ENCODE measurements around the gene FTCD. TPM values are rescaled to one million over a fixed set of nuclear protein-coding genes. Genes with fewer than 3 reads are reported as not detected.

Gene FTCD
- polyA plus RNA-seq, 1 experiment: 0.06 TPM

DNA sequence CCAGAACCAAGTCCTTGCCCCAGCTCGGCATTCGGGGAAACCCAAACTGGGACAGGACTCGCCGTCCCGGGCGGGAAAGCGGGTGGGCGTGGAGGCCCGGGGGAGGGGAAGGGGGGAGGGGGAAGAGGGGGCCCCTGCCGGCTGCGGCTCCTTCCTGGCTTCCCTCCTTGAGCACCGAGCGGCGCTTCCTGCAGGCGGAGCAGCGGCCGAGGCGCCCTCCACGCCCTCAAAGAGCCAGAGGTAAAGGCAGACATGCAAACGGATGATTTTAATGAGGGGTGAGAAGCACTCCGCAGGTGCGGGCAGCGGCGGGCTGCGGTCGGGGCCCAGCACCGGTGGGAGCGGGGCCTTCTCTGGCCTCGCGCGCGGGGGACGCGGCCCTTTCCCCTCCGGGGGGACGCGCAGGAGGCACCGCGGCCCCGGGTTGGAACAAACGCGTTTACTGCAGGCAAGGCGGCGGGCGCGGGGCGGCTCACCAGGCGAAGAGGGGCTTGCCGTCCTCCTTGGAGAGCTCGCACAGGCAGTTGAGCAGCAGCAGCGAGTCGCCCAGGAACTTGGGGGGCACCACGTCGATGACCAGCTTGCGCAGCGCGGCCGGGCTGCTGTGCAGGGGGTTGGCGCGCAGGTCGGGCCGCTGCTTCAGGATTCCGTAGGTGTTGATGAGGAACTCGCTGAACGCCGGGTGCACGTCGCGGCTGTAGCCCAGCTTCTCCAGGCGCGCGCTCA, 5.7 kb upstream of the FTCD start:
- POLR2A ChIA-PET: no interaction called here
- CTCF ChIA-PET: no interaction called here

GRCh38 chr21:46160657-46160906, 5.2 kb upstream of the FTCD start:
- Histone ChIP-seq H3K36me3 (ENCODE audit: control insufficient read depth, insufficient read depth, low read length) (no peaks in the 10 kb centered on the region; the same call in 1 of the 2 replicates), H3K4me3 (ENCODE audit: low read depth, low read length) (no peak overlapping the region), H3K27me3 (ENCODE audit: control insufficient read depth, insufficient read depth, low read length) (no peaks in the 10 kb centered on the region; the same call in 1 of the 2 replicates)
- no peak for TF ChIP-seq CTCF (IDR thresholded peaks at IDR 0.05; ENCODE audit: insufficient read depth, low read depth, low read length)
- ChIA-PET POLR2A (no interaction called here), CTCF (interaction anchor here (1.1 kb wide), 1 partner anchor 17 kb away, joined by 7 read pairs; no protein-coding TSS in a partner anchor)
- no peak for DNase-seq (ENCODE audit: low read depth)

More for the DNA sequence above, 5.7 kb upstream of the FTCD start:
- Histone ChIP-seq H3K27me3 (ENCODE audit: control insufficient read depth, insufficient read depth, low read length) (no peaks in the 10 kb centered on the region; the same call in 1 of the 2 replicates), H3K4me3 (ENCODE audit: low read depth, low read length) (no peak overlapping the region), H3K36me3 (ENCODE audit: control insufficient read depth, insufficient read depth, low read length) (no peaks in the 10 kb centered on the region; the same call in 1 of the 2 replicates)
- no peak for TF ChIP-seq CTCF (IDR thresholded peaks at IDR 0.05; ENCODE audit: insufficient read depth, low read depth, low read length)
- no peak for DNase-seq (ENCODE audit: low read depth)

GRCh38 chr21:46159841-46160656, 4.7 kb upstream of the FTCD start:
- no peaks in the 10 kb centered on the region; the same call in 1 of the 2 replicates for H3K36me3 ChIP-seq (ENCODE audit: control insufficient read depth, insufficient read depth, low read length)
- H3K27me3 ChIP-seq (ENCODE audit: control insufficient read depth, insufficient read depth, low read length): no peaks in the 10 kb centered on the region
- H3K4me3 ChIP-seq (ENCODE audit: low read depth, low read length): no peak overlapping the region
- POLR2A ChIA-PET: no interaction called here
- TF ChIP-seq CTCF (IDR thresholded peaks at IDR 0.05; ENCODE audit: insufficient read depth, low read depth, low read length): no peak
- CTCF ChIA-PET: interaction anchor here (1.1 kb wide), 1 partner anchor 16 kb away, joined by 7 read pairs; no protein-coding TSS in a partner anchor
- no peak for DNase-seq (ENCODE audit: low read depth)

DNA sequence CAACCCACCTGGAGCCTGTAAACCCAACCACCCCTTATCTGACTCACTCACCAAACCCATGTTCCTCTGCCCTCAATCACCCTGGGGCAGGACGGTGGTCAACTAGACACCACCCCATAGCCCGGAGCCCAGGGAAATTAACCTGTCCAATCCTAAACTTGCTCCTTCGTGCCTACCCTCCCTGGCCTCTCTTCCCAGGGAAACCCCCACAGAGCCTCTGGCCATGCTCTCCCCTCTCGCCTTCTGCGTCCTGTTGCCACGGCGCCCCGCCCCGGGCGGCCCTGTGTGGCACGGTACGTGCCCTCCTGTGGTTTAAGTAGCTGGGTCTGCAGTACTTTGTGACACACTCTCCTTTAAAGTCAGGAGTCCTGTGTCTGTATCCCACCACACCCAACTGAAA, 4.0 kb upstream of the FTCD start:
- no peak for TF ChIP-seq CTCF (IDR thresholded peaks at IDR 0.05; ENCODE audit: insufficient read depth, low read depth, low read length)
- ChIA-PET POLR2A (no interaction called here), CTCF (interaction anchor here (1.1 to 1.5 kb wide), 2 partner anchors 16 kb away, joined by 7 to 10 read pairs; no protein-coding TSS in a partner anchor)
- no peaks in the 10 kb centered on the region; the same call in 1 of the 2 replicates for H3K36me3 ChIP-seq (ENCODE audit: control insufficient read depth, insufficient read depth, low read length)
- no peaks in the 10 kb centered on the region for H3K27me3 ChIP-seq (ENCODE audit: control insufficient read depth, insufficient read depth, low read length)
- H3K4me3 ChIP-seq (ENCODE audit: low read depth, low read length): no peak overlapping the region
- no peak for DNase-seq (ENCODE audit: low read depth)

GRCh38 chr21:46158666-46159300, 3.4 kb upstream of the FTCD start:
- no peak for DNase-seq (ENCODE audit: low read depth)
- POLR2A ChIA-PET: no interaction called here
- CTCF ChIA-PET: interaction anchor here (1.5 kb wide), 1 partner anchor 15 kb away, joined by 10 read pairs; no protein-coding TSS in a partner anchor

More at GRCh38 chr21:46158666-46159300, 3.4 kb upstream of the FTCD start:
- no peaks in the 10 kb centered on the region; the same call in 1 of the 2 replicates for H3K36me3 ChIP-seq (ENCODE audit: control insufficient read depth, insufficient read depth, low read length)
- H3K4me3 ChIP-seq (ENCODE audit: low read depth, low read length): no peak overlapping the region
- no peak for TF ChIP-seq CTCF (IDR thresholded peaks at IDR 0.05; ENCODE audit: insufficient read depth, low read depth, low read length)
- H3K27me3 ChIP-seq (ENCODE audit: control insufficient read depth, insufficient read depth, low read length): no peaks in the 10 kb centered on the region

All from BJ (cell line).